ENCODE results near the gene TUBD1.
"Not testable (repeated sequence)": the region's sequence is repeated elsewhere in the genome, so short reads cannot be mapped to it uniquely, and the experiment has no call there.

TUBD1 gene

GRCh38 chr17:59892924-59893675 lies at the start of gene TUBD1, which contains the start of gene RPS6KB1:
TUBD1 (minus strand) TSS chr17:59892943; CDS start chr17:59891002, 1,941 bp downstream.
RPS6KB1 (plus strand) TSS chr17:59893121; CDS start chr17:59893185, 64 bp downstream.
- Mint-ChIP-seq H3K27me3 (no peaks in the 10 kb centered on the region), H3K36me3 (peaks cover 7% of the 10 kb centered on the region), H3K9me3 (ENCODE audit: low read depth) (no peaks in the 10 kb centered on the region), H3K4me3 (peak within 1 kb of the TSS; percentile 100), H3K4me1 (ENCODE audit: low read depth) (peaks cover 59% of the 10 kb centered on the region), H3K27ac (peak within 1 kb of the TSS; percentile 99)

GRCh38 chr17:59941131-59941530 lies 48.4 kb upstream of the TUBD1 start:
- peaks cover 26% of the 10 kb centered on the region for H3K4me1 Mint-ChIP-seq (ENCODE audit: low read depth)
- H3K27ac Mint-ChIP-seq = peak overlapping the region; percentile 92
- H3K4me3 Mint-ChIP-seq = peak overlapping the region; percentile 67
- peaks cover 12% of the 10 kb centered on the region for H3K36me3 Mint-ChIP-seq
- H3K9me3 Mint-ChIP-seq (ENCODE audit: low read depth) = no peaks in the 10 kb centered on the region
- no peaks in the 10 kb centered on the region for H3K27me3 Mint-ChIP-seq

GRCh38 chr17:59940697-59941096 lies 48.0 kb upstream of the TUBD1 start:
- H3K4me1 Mint-ChIP-seq (ENCODE audit: low read depth) = peaks cover 26% of the 10 kb centered on the region
- not testable (repeated sequence) for H3K27me3 Mint-ChIP-seq; H3K9me3 Mint-ChIP-seq (ENCODE audit: low read depth)
- H3K27ac Mint-ChIP-seq = peak overlapping the region; percentile 92
- H3K36me3 Mint-ChIP-seq = peaks cover 10% of the 10 kb centered on the region
- peak overlapping the region; percentile 67 for H3K4me3 Mint-ChIP-seq

GRCh38 chr17:59933317-59933716 lies 40.6 kb upstream of the TUBD1 start:
- not testable (repeated sequence) for H3K27ac Mint-ChIP-seq; H3K4me1 Mint-ChIP-seq (ENCODE audit: low read depth); H3K36me3 Mint-ChIP-seq; H3K27me3 Mint-ChIP-seq; H3K4me3 Mint-ChIP-seq; H3K9me3 Mint-ChIP-seq (ENCODE audit: low read depth)

- H3K27ac Mint-ChIP-seq; H3K27me3 Mint-ChIP-seq; H3K9me3 Mint-ChIP-seq (ENCODE audit: low read depth); H3K36me3 Mint-ChIP-seq; H3K4me3 Mint-ChIP-seq; H3K4me1 Mint-ChIP-seq (ENCODE audit: low read depth): not testable (repeated sequence)
Observed at GRCh38 chr17:59930768-59931167, 38.0 kb upstream of the TUBD1 start.

- H3K4me3 Mint-ChIP-seq; H3K27ac Mint-ChIP-seq; H3K9me3 Mint-ChIP-seq (ENCODE audit: low read depth); H3K4me1 Mint-ChIP-seq (ENCODE audit: low read depth); H3K27me3 Mint-ChIP-seq; H3K36me3 Mint-ChIP-seq: not testable (repeated sequence)
Observed at GRCh38 chr17:59930121-59930520, 37.4 kb upstream of the TUBD1 start.

GRCh38 chr17:59920637-59921036 lies 27.9 kb upstream of the TUBD1 start:
- not testable (repeated sequence) for H3K4me3 Mint-ChIP-seq; H3K27me3 Mint-ChIP-seq; H3K4me1 Mint-ChIP-seq (ENCODE audit: low read depth); H3K9me3 Mint-ChIP-seq (ENCODE audit: low read depth); H3K36me3 Mint-ChIP-seq; H3K27ac Mint-ChIP-seq

GRCh38 chr17:59916446-59916845 lies 23.7 kb upstream of the TUBD1 start:
- peaks cover 3% of the 10 kb centered on the region for H3K4me1 Mint-ChIP-seq (ENCODE audit: low read depth)
- H3K27me3 Mint-ChIP-seq = no peaks in the 10 kb centered on the region
- H3K27ac Mint-ChIP-seq = no peak overlapping the region
- H3K36me3 Mint-ChIP-seq = peaks cover 7% of the 10 kb centered on the region
- no peak overlapping the region for H3K4me3 Mint-ChIP-seq
- no peaks in the 10 kb centered on the region for H3K9me3 Mint-ChIP-seq (ENCODE audit: low read depth)

GRCh38 chr17:59914274-59914854 lies 21.6 kb upstream of the TUBD1 start:
- Mint-ChIP-seq H3K36me3 (peaks cover 6% of the 10 kb centered on the region), H3K4me1 (ENCODE audit: low read depth) (peaks cover 4% of the 10 kb centered on the region), H3K9me3 (ENCODE audit: low read depth) (no peaks in the 10 kb centered on the region)

GRCh38 chr17:59907467-59907866 lies 14.7 kb upstream of the TUBD1 start:
- Mint-ChIP-seq H3K4me3 (no peak overlapping the region), H3K27ac (no peak overlapping the region), H3K9me3 (ENCODE audit: low read depth) (no peaks in the 10 kb centered on the region), H3K36me3 (no peaks in the 10 kb centered on the region), H3K27me3 (no peaks in the 10 kb centered on the region), H3K4me1 (ENCODE audit: low read depth) (peaks cover 20% of the 10 kb centered on the region)

More at GRCh38 chr17:59914274-59914854, 21.6 kb upstream of the TUBD1 start:
- Mint-ChIP-seq H3K27me3 (no peaks in the 10 kb centered on the region), H3K4me3 (no peak overlapping the region), H3K27ac (no peak overlapping the region)

GRCh38 chr17:59903455-59903854 lies 10.7 kb upstream of the TUBD1 start:
- Mint-ChIP-seq H3K36me3 (no peaks in the 10 kb centered on the region), H3K27ac (peak overlapping the region; percentile 58), H3K4me3 (peak overlapping the region; percentile 1), H3K9me3 (ENCODE audit: low read depth) (no peaks in the 10 kb centered on the region), H3K4me1 (ENCODE audit: low read depth) (peaks cover 32% of the 10 kb centered on the region), H3K27me3 (no peaks in the 10 kb centered on the region)

GRCh38 chr17:59901604-59902003 lies 8.9 kb upstream of the TUBD1 start:
- no peaks in the 10 kb centered on the region for H3K9me3 Mint-ChIP-seq (ENCODE audit: low read depth)
- no peaks in the 10 kb centered on the region for H3K36me3 Mint-ChIP-seq
- no peak overlapping the region for H3K4me3 Mint-ChIP-seq
- H3K27me3 Mint-ChIP-seq = no peaks in the 10 kb centered on the region
- H3K27ac Mint-ChIP-seq = no peak overlapping the region
- H3K4me1 Mint-ChIP-seq (ENCODE audit: low read depth) = peaks cover 42% of the 10 kb centered on the region

- no peaks in the 10 kb centered on the region for H3K27me3 Mint-ChIP-seq
- H3K27ac Mint-ChIP-seq = no peak overlapping the region
- H3K9me3 Mint-ChIP-seq (ENCODE audit: low read depth) = no peaks in the 10 kb centered on the region
- H3K4me3 Mint-ChIP-seq = no peak overlapping the region
- H3K4me1 Mint-ChIP-seq (ENCODE audit: low read depth) = peaks cover 46% of the 10 kb centered on the region
- H3K36me3 Mint-ChIP-seq = peaks cover 2% of the 10 kb centered on the region
Observed at GRCh38 chr17:59899099-59899498, 6.4 kb upstream of the TUBD1 start.

GRCh38 chr17:59897090-59897489 lies 4.3 kb upstream of the TUBD1 start:
- Mint-ChIP-seq H3K36me3 (peaks cover 2% of the 10 kb centered on the region), H3K27ac (no peak overlapping the region), H3K9me3 (ENCODE audit: low read depth) (no peaks in the 10 kb centered on the region), H3K27me3 (no peaks in the 10 kb centered on the region), H3K4me3 (no peak overlapping the region), H3K4me1 (ENCODE audit: low read depth) (peaks cover 49% of the 10 kb centered on the region)

GRCh38 chr17:59893676-59894100 lies 945 bp upstream of the TUBD1 start:
- H3K36me3 Mint-ChIP-seq = peaks cover 5% of the 10 kb centered on the region
- no peaks in the 10 kb centered on the region for H3K27me3 Mint-ChIP-seq
- H3K9me3 Mint-ChIP-seq (ENCODE audit: low read depth) = no peaks in the 10 kb centered on the region
- H3K4me1 Mint-ChIP-seq (ENCODE audit: low read depth) = peaks cover 54% of the 10 kb centered on the region
- peak overlapping the region; percentile 100 for H3K4me3 Mint-ChIP-seq
- peak overlapping the region; percentile 99 for H3K27ac Mint-ChIP-seq
